NCI-H128 (cell line): ENCODE results near the gene NRXN2.

Experiments used
- DNase-seq: peaks from one replicate; lab custom pipeline; 2025; ENCODE audit not compliant: unreplicated experiment; lab: John Stamatoyannopoulos, UW

Gene NRXN2

GRCh38 chr11:64594159-64594939 lies 128.6 kb downstream of the NRXN2 start:
- DNase-seq, result no peak

GRCh38 chr11:64593156-64594105 lies 129.6 kb downstream of the NRXN2 start:
- no peak for DNase-seq

GRCh38 chr11:64592656-64593055 lies 130.3 kb downstream of the NRXN2 start:
- no peak for DNase-seq

DNA sequence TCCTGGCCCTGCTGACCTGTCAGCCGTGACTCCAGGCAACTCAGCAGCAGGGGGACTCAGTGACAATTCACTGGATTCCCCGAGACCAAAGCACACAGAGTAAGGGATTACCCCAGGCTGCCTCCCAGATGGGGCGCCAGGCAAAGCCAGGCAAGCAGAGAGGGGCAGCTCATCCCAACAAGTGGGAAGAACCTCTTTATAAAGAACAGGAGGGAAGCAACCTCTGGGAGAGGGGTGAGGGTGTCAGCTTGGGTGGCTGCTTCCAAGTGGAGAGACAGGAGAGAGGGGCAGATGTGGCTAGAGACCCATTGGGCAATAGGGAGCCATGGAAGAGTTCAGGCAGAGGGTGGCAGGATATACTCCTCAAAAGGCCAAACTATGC lies 130.8 kb downstream of the NRXN2 start:
- no peak for DNase-seq

GRCh38 chr11:64591257-64592233 lies 131.5 kb downstream of the NRXN2 start:
- no peak for DNase-seq

GRCh38 chr11:64590763-64591221 lies 132.2 kb downstream of the NRXN2 start, which contains the start of gene SLC22A12:
Gene SLC22A12 (plus strand): TSS chr11:64591220. CDS start chr11:64591557, 337 bp downstream.
- no peak for DNase-seq

GRCh38 chr11:64588701-64589100 lies 134.3 kb downstream of the NRXN2 start:
- DNase-seq, result no peak

- DNase-seq, result no peak
These were observed 136.6 kb downstream of the NRXN2 start for GRCh38 chr11:64586366-64586765.

GRCh38 chr11:64585150-64585549 lies 137.8 kb downstream of the NRXN2 start:
- no peak for DNase-seq

- no peak for DNase-seq
These were observed 139.4 kb downstream of the NRXN2 start for GRCh38 chr11:64583296-64584262.

GRCh38 chr11:64582885-64583284 lies 140.1 kb downstream of the NRXN2 start:
- no peak for DNase-seq

DNA sequence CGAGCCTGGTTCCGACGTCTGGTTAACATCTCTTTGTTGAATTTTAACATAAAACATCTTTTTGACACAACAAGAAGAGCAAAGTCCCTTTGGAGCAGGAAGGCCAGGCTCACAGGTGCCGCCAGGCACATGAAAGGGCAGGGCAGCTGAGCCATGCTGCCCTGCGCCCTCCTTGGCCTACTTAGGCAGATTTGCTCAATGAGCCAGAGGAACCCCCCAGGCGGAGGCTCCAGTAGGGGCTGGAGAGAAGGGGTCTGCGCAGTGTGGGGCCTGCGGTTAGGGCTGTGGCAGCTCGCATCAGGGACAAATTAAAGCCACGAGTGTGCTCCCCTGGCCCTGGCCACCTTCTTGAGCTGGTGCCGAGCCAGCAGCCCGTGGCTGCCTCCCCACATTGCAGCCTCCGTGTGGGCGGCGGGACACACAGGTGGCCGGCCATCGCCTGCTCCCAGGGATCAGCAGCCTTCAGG lies 141.9 kb downstream of the NRXN2 start:
- DNase-seq, result no peak

GRCh38 chr11:64580412-64580811 lies 142.6 kb downstream of the NRXN2 start:
- DNase-seq, result no peak

GRCh38 chr11:64577202-64577601 lies 145.8 kb downstream of the NRXN2 start:
- no peak for DNase-seq

GRCh38 chr11:64572143-64572542 lies 150.9 kb downstream of the NRXN2 start:
- no peak for DNase-seq

DNA sequence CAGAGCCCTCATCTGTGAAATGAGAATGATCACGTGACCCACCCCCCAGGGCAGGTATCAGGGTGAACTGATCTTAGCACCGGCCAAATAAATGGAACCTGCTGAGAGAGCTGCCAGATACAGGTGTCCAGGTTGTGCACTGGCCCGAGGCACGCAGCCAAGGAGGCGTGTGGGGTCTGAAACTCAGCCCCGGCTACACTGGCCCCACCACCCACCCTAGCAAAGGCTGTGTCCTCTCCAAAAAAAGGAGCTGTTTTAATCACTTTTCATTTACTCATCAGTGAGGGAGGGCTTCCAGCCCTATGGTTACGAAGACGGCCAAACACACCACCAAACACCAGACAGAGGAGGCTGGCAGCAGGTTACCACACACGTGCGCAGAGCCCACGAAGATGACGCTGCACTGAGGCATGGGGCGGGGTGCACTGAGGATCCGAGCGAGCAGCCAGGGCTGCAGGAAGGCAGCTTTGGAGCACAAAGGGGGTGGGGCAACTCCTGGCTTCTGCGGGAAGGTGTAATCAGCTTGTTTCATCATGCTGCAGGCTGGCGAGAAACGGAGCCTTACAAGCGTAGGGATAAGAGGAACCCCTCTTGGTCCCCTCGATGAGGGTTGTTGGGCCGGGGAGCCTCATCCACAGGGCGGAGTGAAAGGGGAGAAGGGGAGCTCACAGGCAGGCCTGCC lies 151.4 kb downstream of the NRXN2 start:
- DNase-seq, result no peak

DNA sequence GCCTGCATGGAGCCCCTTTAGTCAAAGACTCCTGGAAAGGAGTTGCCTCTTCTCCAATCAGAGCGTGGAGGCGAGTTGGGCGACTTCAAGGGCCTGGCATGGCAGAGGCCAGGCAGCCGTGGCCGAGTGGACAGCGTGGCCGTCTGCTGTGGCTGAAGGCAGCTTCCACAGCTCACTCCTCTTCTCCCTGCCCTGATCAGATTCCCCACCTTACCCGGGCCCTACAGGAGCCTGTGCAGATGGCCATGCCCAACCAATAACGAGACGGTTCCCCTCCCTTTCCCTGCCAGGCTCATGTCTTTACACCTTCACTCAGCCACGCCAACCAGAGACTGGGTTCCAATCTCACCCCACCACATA lies 152.0 kb downstream of the NRXN2 start:
- no peak for DNase-seq

DNA sequence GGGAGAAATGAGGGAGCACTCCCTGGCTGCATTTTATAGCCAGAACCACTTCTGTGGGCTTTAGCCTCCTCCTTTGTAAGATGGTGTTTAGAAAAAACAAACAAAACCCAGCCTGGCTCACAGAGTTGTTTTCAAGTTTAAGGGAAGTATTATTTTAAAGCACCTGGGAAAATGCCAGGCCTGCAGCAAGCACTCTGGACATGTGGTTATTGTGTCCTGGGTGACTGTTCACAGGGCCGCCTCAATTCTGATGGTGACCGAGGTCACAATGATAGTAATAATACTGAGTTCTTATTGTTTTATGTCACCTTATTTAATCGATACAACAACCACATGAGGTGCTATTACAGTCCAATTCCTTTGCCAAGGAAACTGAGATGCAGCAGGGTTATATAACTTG lies 152.7 kb downstream of the NRXN2 start:
- DNase-seq, result no peak
